Iris pigment epithelial cell (primary cell): ENCODE data around the gene SARDH.
A peak's percentile ranks its signal among the peaks of the same experiment; 100 is the strongest.
"Not testable (repeated sequence)": the region's sequence is repeated elsewhere in the genome, so short reads cannot be mapped to it uniquely, and the experiment has no call there.

ENCODE experiments used
- DNase-seq: peaks from one replicate; pipeline ENCODE4 v3.0.0-alpha.2; 2011; ENCODE audit warnings: low read depth

The SARDH gene

DNA sequence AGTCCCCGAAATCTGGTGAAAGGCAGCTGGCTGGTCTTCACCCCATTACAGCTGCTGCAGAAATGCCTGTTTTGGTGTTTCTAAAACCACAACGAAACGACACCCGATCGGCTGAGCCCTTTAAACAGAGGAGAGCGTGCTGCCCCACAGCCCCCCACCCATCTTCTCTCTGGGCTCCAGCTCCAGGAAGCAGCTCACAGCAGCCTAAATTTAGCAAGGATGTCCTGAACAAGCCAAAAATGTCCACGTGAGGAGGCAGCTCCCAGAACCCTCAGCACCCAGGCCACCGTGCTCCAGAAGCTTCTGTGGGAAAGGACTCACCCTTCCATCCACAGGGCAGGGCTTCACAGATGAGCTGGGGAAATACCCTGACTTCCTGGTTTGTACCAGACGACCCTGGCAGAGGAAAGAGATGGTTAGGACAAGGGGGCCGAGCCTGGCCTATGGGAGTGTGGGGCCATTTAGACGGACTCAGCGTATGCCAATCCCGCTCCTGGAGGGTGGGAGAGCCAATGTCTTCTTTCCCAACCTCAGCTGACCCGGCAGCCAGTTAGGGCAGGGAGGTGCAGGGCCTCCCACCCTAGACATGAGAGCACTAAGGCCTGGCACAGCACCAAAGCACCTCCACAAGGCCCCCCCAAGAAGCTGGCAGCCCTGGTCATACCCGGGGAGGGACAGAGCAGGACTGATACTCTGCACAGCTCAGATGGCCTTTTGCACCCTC, 39.1 kb upstream of the SARDH start:
- no peak for DNase-seq

DNA sequence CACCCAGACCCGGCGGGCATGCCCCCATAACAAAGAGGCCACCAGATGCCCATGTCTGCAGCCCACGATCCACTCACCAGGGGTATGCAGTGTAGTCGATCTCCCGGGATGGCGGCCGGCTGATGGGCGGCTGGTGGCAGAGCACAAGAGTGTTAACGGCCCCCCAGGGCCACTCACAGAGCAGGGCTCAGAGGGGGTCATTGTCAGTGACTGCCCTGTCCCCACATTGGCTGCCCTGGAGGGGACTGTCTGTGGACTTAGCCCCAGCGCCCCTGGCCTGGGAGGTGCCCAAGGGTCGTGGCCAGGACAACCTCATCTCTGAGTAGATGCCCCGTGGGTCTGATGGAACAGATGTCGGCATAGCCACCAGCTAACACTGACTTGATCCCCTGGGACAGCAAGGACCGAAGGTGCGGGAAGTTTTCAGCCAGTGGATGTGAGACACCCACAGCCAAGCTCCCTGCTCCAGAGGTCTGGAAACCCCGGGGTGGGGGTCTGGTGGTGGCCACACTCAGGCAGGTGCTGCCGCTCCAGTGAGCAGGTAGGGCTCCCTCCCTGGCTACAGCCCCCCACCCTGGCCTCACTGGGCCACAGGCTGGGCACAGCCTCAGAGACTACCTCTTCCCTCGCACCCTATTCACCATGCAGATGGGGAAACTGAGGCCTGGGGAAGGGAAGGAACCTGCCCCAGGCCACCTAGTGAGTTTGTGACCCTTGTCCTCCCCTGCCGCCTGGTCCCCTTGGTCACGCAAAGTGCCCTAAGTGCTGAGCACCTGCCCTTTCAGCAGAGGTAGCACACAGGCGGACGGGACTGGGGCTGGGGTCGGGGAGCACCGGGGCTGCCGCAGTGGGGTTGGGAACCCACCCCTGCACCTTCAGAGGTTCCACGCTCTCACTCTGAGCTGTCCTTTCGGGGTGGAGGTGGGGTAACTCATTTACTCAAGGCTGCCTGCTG, 38.1 kb upstream of the SARDH start:
- DNase-seq: no peak

DNA sequence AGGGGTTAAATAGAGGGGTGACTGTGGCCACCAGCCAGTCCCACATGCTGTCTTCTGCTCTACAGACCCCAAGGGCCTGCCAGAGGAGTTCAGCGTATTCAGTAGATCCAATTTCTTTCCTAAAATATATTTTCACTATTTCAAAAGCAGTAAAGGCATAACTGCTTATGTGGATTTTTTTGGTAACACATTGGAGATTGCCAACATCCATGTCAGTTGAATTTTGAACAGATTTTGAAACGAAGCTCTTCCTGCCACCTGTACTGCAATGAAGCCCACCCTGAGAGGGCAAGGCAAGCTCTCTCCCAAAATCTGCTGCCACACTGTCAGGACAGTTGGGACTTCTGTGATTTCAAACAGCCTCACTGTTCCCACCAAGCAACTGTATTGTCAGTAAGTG, 37.1 kb upstream of the SARDH start:
- DNase-seq: no peak

DNA sequence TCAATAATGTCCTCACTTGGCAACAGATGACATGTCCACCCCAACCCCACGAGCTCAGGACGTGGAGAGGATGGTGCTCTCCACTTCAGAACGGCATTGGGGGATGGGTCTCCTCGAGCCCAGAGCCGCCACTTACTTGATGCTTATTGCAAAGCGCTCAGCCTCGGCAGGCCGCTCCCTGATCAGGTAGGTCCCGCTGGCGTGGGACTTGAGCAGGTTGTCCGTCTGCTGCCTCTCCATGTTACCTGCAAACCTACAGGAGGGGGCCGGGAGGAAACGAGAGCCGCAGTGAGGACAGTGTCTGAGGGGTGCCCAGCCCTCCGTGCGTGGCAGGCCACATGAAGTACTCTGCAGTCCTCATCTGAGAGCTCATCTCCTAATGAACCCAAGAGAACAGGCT, 36.6 kb upstream of the SARDH start:
- no peak for DNase-seq

DNA sequence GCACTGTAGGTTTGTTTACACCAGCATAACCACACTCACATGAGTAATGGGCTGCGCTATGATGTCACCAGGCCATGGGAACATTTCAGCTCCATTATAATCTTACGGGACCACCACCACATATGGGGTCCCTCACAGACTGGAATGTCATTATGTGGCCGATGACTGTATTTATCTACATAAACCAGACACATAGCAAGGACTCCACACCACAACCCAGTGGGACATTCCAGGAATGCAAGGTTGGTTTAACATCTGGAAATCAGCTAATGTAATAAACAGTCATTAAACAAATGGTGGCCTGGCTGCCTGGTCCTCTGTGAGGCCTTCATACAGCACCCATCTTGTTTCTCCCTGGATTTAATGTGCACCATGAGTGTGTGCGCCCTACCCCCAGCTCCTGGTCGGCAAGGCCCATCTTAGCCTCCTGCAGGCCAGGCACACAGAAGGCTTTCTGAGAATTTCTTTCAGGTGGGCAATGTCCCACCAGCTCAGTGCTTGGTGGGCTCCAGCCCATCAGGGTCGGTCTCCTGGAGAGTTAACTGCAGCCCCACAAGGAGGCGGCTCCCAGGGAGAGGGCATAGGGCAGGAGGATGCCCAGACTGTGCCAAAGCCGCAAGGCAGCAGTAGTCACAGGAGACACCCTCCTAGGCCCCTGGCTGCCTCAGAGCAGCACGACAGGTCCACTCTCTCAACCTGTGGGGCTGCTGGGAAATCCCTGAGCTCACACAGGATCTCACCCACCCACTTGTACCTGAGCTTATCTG, 35.9 kb upstream of the SARDH start:
- DNase-seq: no peak

DNA sequence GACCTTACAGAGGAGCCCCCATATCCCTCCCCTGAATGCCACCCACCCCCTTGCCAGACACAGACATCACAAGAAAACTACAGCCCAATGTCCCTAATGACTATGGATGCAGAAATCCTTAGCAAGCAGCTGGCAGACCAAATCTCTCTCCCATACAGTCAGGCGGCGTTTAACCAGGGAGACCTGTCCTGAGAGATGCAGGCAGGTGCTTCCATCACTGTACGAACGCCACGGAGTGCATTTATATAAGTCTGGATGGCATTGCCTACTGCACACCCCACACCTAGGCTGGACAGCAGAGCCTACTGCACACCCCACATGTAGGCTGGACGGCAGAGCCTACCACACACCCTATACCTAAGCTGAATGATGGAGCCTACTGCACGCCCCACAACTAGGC, 34.4 kb upstream of the SARDH start:
- DNase-seq: no peak

DNA sequence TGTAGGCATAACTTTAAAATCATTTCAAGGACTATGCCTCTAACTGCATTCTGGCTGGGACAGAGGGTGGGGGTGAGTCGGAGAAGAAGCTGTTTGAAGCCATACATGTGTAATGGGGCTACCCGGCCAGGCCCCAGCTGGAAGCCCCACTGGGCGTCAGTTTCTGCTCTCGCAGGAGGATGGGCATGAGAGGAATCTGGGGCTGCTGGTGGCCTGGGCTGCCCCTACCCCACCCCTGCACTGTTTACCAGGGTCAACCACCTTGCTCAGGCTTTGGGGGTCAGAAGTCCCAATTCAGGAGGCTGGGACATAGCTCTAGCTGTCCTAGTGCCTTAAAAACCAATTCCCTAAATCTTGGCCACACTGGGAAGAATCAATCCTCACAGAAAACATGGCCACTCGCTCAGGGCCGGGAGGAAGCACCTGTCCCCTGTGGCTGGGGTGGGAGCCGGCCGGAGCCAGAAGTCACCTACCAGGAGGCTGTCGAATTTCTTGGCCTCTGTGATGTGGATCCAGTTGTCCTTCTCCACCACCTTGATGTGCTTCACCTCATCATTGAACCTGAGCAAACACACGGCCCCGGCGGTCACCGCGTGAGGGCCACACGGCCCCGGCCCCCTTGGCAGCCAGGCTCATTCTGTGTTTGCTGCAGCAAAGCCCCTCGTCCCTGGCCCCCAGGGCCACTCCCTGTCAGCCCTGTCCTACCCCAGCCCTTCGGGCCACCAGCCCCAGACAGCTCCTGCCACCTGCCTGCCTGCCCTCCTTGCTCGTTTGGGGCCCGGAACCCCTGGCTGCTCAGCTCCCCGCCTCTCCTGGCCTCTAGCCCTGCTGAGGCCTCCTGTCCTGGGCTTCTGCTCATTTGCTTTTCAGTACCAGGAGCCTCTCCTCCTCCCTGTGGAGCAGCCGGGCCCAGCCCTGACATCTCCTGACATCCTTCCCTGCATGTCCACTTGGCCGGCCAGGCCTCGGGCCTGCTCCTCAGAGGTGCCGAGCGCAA, 33.6 kb upstream of the SARDH start:
- no peak for DNase-seq

DNA sequence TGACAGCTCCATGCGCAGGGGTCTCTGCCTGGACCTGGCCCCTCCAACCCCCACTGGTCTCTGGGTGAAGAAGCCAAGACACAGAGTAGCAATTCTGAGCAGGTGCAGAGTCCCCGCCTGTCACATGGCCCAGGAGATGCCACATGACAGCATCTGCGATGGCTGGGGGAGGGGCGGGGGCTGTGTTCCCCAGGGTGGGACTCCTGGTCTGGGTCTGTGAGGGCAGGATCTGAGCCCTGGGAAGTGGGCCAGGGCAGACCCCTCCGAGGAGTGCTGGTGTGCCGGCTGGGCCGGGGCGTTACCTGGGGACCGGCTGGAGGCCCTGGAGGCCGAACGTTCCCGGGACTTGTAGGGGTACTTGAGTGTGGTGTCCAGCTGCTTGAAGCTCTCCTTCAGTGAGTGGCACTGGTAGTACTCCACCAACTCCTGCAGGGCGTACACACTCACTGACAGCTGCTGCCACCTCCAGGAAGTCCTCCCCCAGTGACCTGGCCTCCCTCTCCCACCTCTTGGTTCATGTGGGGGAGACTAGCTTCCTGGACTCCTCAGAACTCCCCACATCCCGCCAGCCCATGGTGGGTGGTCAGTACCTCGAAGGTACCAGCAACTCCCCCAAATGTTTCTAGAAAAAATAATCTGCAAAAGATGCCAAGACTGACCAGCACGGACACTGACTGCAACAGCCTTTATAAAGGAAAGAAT, 32.1 kb upstream of the SARDH start:
- no peak for DNase-seq

DNA sequence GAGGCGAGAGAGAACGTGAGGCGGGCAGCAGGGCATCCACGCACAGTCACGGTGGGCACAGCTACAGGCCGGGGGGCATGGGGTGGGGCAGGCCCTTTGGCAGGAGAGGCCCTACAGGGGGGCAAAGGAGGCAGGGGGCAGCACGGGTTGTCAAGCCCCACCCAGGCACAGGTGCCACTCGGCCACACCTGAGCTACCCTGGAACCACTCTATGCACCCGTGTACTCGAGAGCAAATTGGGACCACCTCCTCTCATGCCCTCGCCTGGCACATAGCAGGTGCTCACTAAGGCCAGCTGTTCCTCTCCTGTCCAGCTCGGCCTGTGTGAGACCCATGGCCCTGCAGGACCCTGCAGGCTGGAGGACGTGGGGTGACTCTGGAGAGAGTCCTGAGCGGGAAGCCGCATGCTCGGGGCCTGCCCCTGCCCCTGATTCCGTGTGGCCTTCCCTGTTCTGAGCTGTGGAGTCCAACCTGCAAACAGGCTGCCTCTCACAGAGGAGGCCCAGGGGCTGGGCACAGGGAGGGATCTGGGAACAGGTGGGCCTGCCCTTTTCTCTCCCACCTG, 31.4 kb upstream of the SARDH start:
- DNase-seq: no peak

DNA sequence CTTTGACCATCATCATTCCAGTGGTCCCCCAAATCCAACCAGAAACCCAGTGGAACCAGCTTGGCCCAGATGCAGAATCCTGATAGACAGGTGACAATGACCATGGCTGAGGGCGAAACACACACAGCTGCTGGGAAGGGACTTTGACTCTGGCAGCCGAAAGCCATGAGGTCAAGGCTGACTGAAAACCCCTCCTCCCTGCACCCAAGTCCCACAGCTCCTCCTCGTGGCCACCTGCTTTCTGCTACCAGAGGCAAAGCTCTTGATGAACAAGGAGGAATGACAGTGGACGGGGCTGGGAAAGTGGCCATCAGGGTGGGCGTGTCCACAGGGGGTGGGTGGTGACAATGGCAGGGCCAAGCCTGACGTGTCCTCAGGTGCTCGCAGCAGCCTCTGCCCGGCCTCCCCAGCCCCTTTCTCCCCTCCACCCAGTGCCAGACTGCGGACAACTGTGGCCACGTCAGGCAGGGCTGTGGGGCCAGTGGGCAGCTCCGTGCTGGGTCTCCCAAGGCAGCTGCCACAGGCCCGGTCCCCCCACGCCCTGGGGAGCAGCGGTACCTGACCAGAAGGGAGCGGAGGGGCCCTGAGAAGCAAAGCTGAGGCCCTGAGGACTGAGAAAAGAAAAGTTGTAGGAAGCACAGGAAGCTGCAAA, 30.8 kb upstream of the SARDH start:
- no peak for DNase-seq

DNA sequence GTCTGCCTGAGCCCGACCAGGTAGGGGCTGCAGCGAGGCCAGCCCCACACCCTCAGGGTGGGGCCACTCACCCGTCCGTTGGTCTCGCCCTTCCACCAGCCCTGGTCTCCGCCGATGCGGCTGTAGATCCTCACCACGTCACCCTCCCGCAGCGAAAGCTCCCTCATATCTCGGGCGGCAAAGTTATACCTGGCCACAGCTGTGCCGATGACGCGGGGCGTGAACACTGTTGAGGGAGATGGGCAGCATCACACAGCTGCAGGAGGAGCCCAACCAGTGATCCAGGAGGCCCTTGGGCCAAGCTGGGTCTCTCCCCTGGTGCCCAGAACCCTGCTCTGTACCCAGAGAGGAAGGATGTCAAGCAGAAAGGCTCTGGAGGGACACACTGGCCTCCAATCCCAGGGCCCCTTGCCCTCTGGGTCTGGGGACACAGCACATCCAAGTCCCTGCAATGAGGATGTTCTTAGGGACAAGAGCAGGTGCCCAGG, 30.3 kb upstream of the SARDH start:
- DNase-seq: no peak

DNA sequence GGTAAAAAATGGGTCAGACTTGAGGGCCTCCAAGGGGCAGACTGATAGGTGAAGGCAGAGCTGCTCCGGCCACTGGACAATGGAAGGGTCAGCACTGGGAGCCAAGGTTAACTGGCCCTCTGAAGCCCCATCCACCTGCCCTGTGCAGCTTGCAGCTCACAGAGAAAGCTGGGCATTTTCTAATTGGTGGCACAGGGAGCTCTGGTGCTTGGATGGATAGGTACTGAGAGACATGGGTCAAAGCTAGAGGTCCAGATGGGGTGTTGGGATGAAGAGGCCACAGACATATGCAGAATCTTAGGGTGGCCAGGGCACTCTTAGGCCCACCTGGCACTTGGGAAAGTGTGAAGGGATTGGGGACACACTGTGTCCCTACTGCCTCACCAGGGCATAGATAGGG, 29.5 kb upstream of the SARDH start:
- no peak for DNase-seq

DNA sequence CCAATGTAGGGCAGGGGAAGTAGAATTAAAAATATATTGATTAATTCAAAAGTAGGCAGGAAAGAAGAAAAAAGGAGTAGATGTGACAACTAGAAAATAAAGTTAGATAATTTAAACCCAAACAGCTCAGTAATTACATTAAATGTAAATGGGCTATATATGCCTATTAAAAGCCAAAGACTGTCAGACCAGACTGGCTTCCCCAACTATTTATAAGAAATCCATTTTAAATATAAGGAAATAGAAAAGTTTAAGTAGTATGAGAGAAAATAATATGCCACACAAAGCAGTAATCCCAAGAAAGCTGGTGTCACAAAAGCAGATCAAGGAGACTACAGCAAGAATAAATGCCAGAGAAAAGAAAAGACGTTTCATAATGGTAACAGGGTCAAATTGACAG, 28.9 kb upstream of the SARDH start:
- no peak for DNase-seq

DNA sequence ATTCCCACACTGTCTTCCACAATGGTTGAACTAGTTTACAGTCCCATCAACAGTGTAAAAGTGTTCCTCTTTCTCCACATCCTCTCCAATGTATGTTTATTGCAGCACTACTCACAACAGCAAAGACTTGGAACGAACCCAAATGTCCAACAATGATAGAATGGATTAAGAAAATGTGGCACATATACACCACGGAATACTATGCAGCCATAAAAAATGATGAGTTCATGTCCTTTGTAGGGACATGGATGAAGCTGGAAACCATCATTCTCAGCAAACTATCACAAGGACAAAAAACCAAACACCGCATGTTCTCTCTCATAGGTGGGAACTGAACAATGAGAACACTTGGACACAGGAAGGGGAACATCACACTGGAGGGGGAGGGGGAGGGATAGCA, 28.1 kb upstream of the SARDH start:
- not testable (repeated sequence) for DNase-seq

DNA sequence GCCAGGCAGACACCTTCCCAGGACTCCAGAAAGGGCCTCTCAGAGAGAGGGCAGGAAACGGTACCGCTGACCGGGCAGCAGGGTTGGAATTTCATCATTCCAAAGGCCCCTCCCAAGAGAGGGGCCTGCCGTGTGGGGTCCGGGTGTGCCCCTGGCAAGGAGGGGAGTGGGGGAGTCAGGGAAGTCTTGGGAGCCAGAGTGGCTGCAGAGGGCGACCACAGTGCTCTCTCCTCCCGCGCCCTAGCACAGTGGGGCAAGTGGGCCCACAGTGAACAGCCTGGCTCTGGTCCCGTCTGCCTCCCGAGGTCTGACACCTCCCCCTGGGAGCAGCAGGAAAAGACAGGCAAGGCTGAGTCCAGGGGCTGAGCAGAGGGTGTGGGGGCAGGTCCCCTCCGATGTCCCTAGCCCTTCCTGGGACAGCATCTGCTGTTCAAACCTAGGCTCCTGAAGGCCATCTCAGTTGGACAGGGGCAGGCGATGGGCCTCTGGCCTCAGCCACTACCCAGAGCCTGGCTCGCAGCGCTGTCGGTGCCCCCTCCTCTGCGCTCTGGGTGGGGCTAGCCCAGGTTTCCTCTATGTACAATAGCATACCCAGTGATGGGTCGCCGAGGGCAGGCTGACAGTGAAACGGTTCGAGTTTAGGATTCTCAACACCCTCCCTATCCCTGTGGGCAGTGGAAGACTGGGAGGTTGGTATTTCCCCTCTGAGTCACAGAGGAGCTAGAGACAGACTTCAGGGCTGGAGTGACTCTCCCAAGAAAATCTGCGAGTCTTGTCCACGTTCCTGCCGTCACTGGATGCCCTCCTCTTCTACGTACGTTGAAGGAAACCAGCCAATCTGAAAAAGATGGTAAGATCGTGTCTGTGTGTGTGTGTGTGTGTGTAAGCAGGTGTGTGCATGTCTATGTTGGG, 25.4 kb upstream of the SARDH start:
- DNase-seq: peak; percentile 62

DNA sequence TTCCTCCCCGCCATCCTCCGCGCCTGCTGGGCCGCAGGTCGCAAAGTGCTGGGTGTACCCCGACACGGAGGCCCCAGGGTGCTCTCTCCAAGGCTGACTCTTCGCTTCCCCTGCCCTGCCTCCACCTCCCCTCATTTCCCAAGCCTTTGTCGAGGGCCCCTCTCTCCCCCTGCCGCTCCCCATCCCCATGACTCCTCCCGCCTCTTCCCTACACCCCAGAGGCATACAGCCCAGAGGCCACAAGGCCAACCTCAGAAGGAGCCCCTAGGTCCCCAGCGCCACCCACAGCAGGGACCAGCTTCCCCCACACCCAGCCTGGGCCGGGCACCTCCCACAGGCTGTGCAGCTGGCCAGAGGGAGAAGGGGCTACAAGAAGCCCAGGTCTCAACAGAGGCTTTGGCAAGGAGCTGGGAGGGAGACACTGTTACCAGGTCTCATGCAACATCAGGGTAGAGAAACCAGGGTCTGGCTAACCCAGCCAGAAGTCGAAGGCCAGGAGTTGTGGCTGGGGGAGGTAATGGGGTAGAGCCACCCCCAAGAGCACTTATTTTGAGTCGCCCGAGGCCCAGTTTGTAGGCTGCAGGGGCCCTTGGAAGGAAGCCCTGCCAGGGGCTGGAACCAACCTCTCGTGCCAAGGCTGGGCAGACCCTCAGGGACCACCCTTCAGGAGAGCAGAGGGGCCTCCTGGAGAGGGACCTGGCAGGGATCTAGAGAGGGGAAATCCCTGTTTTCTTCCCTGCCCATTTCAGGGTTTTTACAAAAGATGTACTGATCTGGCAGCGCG, 24.5 kb upstream of the SARDH start:
- no peak for DNase-seq

DNA sequence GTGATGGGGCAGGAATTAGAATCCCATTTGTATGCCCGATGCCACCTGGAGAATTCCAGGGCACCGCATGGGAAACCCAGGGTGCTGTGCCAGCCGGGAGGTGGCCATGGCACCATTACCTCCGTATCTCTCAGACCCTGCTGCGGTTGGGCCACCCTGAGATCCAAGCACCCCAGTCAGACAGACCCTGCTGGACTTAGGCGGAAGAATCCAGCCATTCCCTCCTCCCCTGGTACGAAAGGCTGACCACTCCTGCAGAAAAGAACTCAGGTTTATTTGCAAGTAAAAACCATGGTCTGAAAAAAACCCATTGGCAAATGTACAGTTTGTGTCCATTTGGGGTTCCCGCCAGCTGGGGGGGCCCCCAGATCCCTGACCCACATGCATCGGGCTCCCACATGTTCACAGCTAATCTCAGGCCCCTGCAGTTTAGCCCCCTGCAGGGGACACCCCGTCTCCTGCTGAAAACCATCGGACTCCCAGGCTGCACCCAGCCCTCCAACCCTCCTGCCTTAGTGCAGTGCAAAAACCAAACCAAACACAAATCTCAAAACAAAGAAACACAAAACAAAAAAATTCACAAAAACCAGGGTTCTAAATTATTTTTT, 23.6 kb upstream of the SARDH start:
- DNase-seq: no peak
